PC-9 (cell line): ENCODE results near the gene HDAC11.

Experiments used
- CTCF ChIP-seq: fragments of 200-600 bp; sonication (generic); conservative IDR thresholded peaks from 2 replicates; pipeline ENCODE4 v1.6.1; 2017; ENCODE audit warnings: mixed run types, antibody characterized with exemption, mild to moderate bottlenecking, moderate library complexity
- EZH2 ChIP-seq: fragments of 200-600 bp; sonication (generic); IDR thresholded peaks from 2 replicates; pipeline ENCODE4 v1.8.0; 2017; ENCODE audit warnings: antibody characterized with exemption, low read depth

- no peak for TF ChIP-seq CTCF
- no peak for TF ChIP-seq EZH2
Observed at GRCh38 chr3:13506680-13507079, 26.6 kb downstream of the HDAC11 start.
